ENCODE measurements around the gene MXRA8.
"Not testable (repeated sequence)": the region's sequence is repeated elsewhere in the genome, so short reads cannot be mapped to it uniquely, and the experiment has no call there.

Gene MXRA8

GRCh38 chr1:1388078-1388472 is 29.7 kb upstream of the MXRA8 start:
- H4K20me1 ChIP-seq (ENCODE audit: insufficient read depth) = no peaks in the 10 kb centered on the region
- H3K27me3 ChIP-seq (ENCODE audit: insufficient read depth, low read depth) = no peaks in the 10 kb centered on the region
- TF ChIP-seq CTCF (conservative IDR thresholded peaks at IDR 0.05; ENCODE audit: low read depth, low read length) = no peak
- H3K4me1 ChIP-seq (ENCODE audit: low read depth, poor library complexity, severe bottlenecking) = no peaks in the 10 kb centered on the region
- H3K36me3 ChIP-seq (ENCODE audit: insufficient read depth) = peaks cover 54% of the 10 kb centered on the region; the same call in 1 of the 2 replicates
- H3K79me2 ChIP-seq (ENCODE audit: insufficient read depth, low read depth) = peaks cover 2% of the 10 kb centered on the region; the same call in 1 of the 2 replicates
- no peak overlapping the region for H3K4me2 ChIP-seq
- H3K4me3 ChIP-seq (IDR thresholded peaks at IDR 0.05; ENCODE audit: insufficient read depth, low read depth, low read length) = no peak overlapping the region
- H3K27ac ChIP-seq = no peak overlapping the region
- H2AFZ ChIP-seq (ENCODE audit: low read depth) = no peak overlapping the region
- H3K9ac ChIP-seq = no peak overlapping the region

- Histone ChIP-seq H3K79me2 (ENCODE audit: insufficient read depth, low read depth) (no peaks in the 10 kb centered on the region; the same call in 1 of the 2 replicates), H3K36me3 (ENCODE audit: insufficient read depth) (peaks cover 49% of the 10 kb centered on the region; the same call in 1 of the 2 replicates), H2AFZ (ENCODE audit: low read depth) (no peak overlapping the region), H3K9ac (no peak overlapping the region), H3K27me3 (ENCODE audit: insufficient read depth, low read depth) (no peaks in the 10 kb centered on the region), H3K4me1 (ENCODE audit: low read depth, poor library complexity, severe bottlenecking) (no peaks in the 10 kb centered on the region), H4K20me1 (ENCODE audit: insufficient read depth) (no peaks in the 10 kb centered on the region), H3K27ac (no peak overlapping the region), H3K4me2 (no peak overlapping the region), H3K4me3 (IDR thresholded peaks at IDR 0.05; ENCODE audit: insufficient read depth, low read depth, low read length) (no peak overlapping the region)
- no peak for TF ChIP-seq CTCF (conservative IDR thresholded peaks at IDR 0.05; ENCODE audit: low read depth, low read length)
Observed at GRCh38 chr1:1387098-1388077, 29.0 kb upstream of the MXRA8 start.

- Histone ChIP-seq H3K79me2 (ENCODE audit: insufficient read depth, low read depth) (no peaks in the 10 kb centered on the region), H3K4me2 (no peak overlapping the region), H2AFZ (ENCODE audit: low read depth) (no peak overlapping the region), H3K4me3 (IDR thresholded peaks at IDR 0.05; ENCODE audit: insufficient read depth, low read depth, low read length) (no peak overlapping the region), H4K20me1 (ENCODE audit: insufficient read depth) (no peaks in the 10 kb centered on the region), H3K4me1 (ENCODE audit: low read depth, poor library complexity, severe bottlenecking) (no peaks in the 10 kb centered on the region), H3K9ac (no peak overlapping the region), H3K27ac (no peak overlapping the region), H3K36me3 (ENCODE audit: insufficient read depth) (peaks cover 37% of the 10 kb centered on the region; the same call in 1 of the 2 replicates), H3K27me3 (ENCODE audit: insufficient read depth, low read depth) (no peaks in the 10 kb centered on the region)
- no peak for TF ChIP-seq CTCF (conservative IDR thresholded peaks at IDR 0.05; ENCODE audit: low read depth, low read length)
Observed at GRCh38 chr1:1385931-1386330, 27.6 kb upstream of the MXRA8 start.

GRCh38 chr1:1385339-1385738 is 27.0 kb upstream of the MXRA8 start:
- H3K36me3 ChIP-seq (ENCODE audit: insufficient read depth) = peaks cover 33% of the 10 kb centered on the region; the same call in 1 of the 2 replicates
- H2AFZ ChIP-seq (ENCODE audit: low read depth); H3K27me3 ChIP-seq (ENCODE audit: insufficient read depth, low read depth); H3K79me2 ChIP-seq (ENCODE audit: insufficient read depth, low read depth); H3K4me3 ChIP-seq (IDR thresholded peaks at IDR 0.05; ENCODE audit: insufficient read depth, low read depth, low read length); H3K4me2 ChIP-seq; H4K20me1 ChIP-seq (ENCODE audit: insufficient read depth); H3K4me1 ChIP-seq (ENCODE audit: low read depth, poor library complexity, severe bottlenecking); H3K27ac ChIP-seq; H3K9ac ChIP-seq: not testable (repeated sequence)

GRCh38 chr1:1381294-1381693 is 22.9 kb upstream of the MXRA8 start:
- no peaks in the 10 kb centered on the region for H4K20me1 ChIP-seq (ENCODE audit: insufficient read depth)
- H3K4me3 ChIP-seq (IDR thresholded peaks at IDR 0.05; ENCODE audit: insufficient read depth, low read depth, low read length) = no peak overlapping the region
- no peaks in the 10 kb centered on the region for H3K27me3 ChIP-seq (ENCODE audit: insufficient read depth, low read depth)
- no peaks in the 10 kb centered on the region; the same call in 1 of the 2 replicates for H3K36me3 ChIP-seq (ENCODE audit: insufficient read depth)
- no peak for TF ChIP-seq CTCF (conservative IDR thresholded peaks at IDR 0.05; ENCODE audit: low read depth, low read length)
- H3K79me2 ChIP-seq (ENCODE audit: insufficient read depth, low read depth) = no peaks in the 10 kb centered on the region
- no peaks in the 10 kb centered on the region for H3K4me1 ChIP-seq (ENCODE audit: low read depth, poor library complexity, severe bottlenecking)
- no peak overlapping the region for H3K9ac ChIP-seq
- H3K4me2 ChIP-seq = no peak overlapping the region
- no peak overlapping the region for H2AFZ ChIP-seq (ENCODE audit: low read depth)
- no peak overlapping the region for H3K27ac ChIP-seq

Measured in KMS-11 (cell line).